ENCODE data around the gene PDE4C. TPM values are rescaled to one million over a fixed set of nuclear protein-coding genes. Genes with fewer than 3 reads are reported as not detected.

PDE4C gene
- total RNA-seq, 2 donors from 2014 or later, result 0.31 TPM; not detected in 1

DNA sequence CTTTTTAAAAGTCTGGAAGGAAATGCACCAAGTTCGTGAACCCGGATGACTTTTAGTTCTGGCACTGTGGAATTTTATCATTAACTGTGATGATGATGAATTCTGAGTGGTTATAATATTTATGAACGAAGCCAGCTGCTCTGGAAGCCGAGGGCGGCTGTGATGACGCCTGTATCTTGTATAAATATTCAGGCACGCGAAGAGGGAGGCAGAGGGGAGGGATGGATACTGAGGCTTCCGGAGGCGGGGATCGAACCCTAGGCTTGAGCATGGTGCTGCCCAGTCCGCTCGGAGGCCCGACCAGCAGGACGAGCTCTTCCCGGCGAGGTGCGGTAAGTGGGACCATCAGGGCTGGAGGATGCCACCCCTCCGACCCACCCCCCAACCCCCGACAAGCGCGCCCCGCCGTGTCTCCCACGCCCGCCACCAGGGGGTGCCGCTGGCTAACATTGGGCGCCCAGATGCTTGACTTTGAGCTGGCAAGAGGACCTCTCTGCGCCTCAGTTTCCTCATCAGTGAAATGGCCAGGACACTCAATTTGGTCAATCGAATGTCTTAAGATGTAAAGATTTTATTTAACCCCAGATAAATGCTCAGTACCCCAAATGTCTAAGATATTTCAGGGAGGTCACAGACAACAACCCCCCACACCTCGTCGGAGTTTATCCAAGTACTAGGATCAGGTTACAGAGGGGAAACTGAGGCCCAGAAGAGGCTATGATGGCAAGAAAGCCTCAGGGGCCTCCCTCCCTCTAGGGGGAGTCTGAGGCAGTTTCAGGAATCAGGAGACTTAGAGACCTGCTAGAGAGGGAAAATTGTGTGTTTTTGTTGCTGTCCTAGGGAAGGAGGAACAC is 17.9 kb downstream of the PDE4C start:
- no peak overlapping the region for H3K27ac Mint-ChIP-seq
- no peaks in the 10 kb centered on the region for H3K9me3 ChIP-seq (ENCODE audit: control insufficient read depth, low read length, poor library complexity, severe bottlenecking)
- DNase-seq, result peak; percentile 29 to 61 (median 36)
- H3K36me3 Mint-ChIP-seq (ENCODE audit: low read depth), result no peaks in the 10 kb centered on the region
- peaks cover 23% of the 10 kb centered on the region for H3K27me3 Mint-ChIP-seq
- peaks cover 9% of the 10 kb centered on the region for H3K4me1 Mint-ChIP-seq
- no peak for ATAC-seq
- H3K4me3 Mint-ChIP-seq, result no peak overlapping the region

DNA sequence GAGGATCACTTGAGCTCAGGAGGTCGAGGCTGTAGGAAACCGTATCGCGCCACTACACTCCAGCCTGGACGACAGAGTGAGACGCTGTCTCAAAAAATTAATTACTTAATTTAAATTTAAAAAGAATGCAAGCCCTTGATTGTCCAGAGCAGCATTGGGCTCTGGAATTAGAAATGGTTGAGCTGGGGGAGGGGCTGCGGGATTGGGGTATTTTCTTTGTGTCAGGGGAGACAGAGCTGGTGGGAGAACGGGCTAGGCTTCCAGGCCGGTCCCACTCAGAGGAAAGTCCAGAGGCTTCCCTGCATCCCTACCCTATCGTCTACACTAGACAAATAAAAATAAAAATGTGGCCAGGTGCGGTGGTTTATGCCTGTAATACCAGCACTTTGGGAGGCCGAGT is 20.2 kb downstream of the PDE4C start:
- H3K4me1 Mint-ChIP-seq, result peaks cover 20% of the 10 kb centered on the region
- H3K4me3 Mint-ChIP-seq, result no peak overlapping the region
- H3K27me3 Mint-ChIP-seq, result peaks cover 16% of the 10 kb centered on the region
- H3K9me3 ChIP-seq (ENCODE audit: control insufficient read depth, low read length, poor library complexity, severe bottlenecking), result no peaks in the 10 kb centered on the region
- ATAC-seq, result no peak
- H3K27ac Mint-ChIP-seq, result no peak overlapping the region
- H3K36me3 Mint-ChIP-seq (ENCODE audit: low read depth), result no peaks in the 10 kb centered on the region
- DNase-seq, result no peak

DNA sequence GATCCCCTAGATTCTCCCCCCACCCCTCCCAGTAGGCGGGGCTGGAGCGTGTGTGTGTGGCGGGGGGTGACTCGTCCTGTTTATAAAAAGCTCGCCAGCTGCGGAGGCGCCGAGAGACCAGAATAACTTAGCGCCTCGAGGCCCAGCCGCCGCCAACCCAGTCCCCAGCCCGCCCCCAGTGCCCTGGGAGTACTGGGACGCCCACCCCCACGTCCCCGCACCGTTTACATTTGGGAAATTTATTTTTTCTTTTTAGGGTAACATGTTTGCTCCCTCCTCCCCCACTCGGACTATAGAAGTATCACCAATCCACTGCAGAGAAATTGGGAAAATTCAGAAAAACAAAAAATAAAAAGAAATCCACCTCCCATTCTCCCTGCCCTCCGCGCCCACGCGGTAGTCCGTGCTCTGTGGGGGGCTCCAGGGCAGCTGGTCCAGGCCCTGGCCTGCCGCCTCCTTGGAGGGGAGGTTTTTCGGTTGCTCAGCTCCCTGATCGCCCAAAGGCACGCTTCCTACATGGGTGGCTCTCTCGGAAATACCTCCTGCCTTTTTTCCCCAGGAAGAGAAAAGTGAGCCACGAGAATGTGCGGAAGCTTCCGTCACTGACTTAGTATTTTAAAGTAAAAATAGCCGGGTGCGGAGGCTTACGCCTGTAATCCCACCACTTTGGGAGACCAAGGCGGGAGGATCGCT is 20.9 kb downstream of the PDE4C start:
- peak in 1 of 3 donors; percentile 21 for DNase-seq
- ATAC-seq, result no peak
- H3K27me3 Mint-ChIP-seq, result peaks cover 14% of the 10 kb centered on the region
- H3K4me3 Mint-ChIP-seq, result peak overlapping the region; percentile 93
- no peaks in the 10 kb centered on the region for H3K36me3 Mint-ChIP-seq (ENCODE audit: low read depth)
- H3K4me1 Mint-ChIP-seq, result peaks cover 20% of the 10 kb centered on the region
- peak overlapping the region; percentile 93 for H3K27ac Mint-ChIP-seq
- H3K9me3 ChIP-seq (ENCODE audit: control insufficient read depth, low read length, poor library complexity, severe bottlenecking), result no peaks in the 10 kb centered on the region

DNA sequence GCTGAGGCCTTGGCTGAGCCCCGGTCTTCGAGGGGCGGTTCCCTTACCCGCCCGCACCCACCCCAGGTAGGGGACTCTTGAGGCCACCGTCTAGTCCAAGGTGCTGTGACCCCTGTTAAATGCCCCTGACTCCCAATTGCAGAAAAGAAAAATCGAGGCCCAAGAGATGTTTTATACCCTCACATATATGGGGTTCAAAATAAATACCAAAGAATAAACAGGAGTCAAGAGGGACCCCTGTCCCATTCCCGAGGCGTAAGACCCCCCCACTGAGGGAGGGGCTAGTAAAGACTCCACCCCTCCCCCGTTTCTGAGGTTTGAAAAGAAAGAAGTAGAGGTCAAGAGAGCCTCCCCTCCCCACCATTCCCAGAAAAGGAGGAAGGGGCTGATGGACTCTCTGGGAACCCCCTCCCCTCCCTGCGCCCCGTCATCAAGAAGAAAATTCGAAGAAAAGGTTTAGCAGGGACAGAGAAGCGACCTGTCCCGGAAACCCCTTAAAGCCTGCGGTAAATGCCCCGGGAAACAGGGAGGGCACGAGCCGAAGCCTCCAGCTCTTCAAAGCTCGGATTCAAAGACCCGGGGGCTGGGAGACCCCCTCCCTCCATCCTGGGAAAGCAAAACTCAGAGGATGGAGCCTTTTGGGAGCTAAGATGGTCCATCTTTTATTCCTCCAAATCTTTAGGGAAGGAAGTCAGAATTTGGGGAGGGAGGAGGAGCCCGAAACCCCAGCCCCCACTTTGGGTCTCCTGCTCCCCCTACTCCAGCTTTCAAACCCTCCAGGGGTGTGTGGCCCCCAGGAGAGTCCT is 21.6 kb downstream of the PDE4C start:
- peaks cover 6% of the 10 kb centered on the region for H3K27me3 Mint-ChIP-seq
- H3K4me3 Mint-ChIP-seq, result peak overlapping the region; percentile 93
- peak overlapping the region; percentile 93 for H3K27ac Mint-ChIP-seq
- H3K4me1 Mint-ChIP-seq, result peaks cover 20% of the 10 kb centered on the region
- no peak for ATAC-seq
- H3K9me3 ChIP-seq (ENCODE audit: control insufficient read depth, low read length, poor library complexity, severe bottlenecking), result no peaks in the 10 kb centered on the region
- peak in 1 of 3 donors; percentile 17 for DNase-seq
- no peaks in the 10 kb centered on the region for H3K36me3 Mint-ChIP-seq (ENCODE audit: low read depth)

DNA sequence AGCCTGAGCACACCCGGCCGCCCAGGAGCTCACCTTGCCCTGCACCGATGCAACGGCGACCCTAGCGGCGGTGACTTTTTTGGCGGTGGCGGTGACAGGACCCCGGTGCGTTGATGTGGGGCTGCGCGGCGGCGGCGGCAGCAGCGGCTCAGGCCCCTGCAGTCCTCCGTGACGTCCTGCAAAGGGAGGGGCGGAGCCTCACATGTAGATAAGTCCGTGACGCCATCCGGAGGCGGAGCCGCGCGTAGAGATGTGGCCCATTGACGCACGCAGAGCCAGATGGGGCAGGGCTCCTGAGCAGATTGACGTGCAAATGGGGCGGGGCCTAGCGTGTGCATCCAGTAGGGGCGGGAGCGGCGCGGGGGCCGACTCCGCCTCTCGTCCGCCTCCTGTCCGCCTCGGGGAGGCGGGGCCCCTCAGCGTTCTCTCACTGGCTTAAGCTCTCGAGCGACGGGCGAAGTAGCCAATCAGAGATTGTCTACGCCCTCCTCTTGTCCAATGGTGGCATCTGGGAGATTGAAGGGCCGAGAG is 22.3 kb downstream of the PDE4C start, which contains the start of gene RAB3A:
RAB3A (minus strand) TSS at position 180 of the 531 bp plus-strand sequence. CDS start 1,302 bp downstream, outside the sequence.
- Mint-ChIP-seq H3K4me1 (peaks cover 20% of the 10 kb centered on the region), H3K4me3 (peak within 1 kb of the TSS; percentile 93), H3K27ac (peak within 1 kb of the TSS; percentile 93), H3K36me3 (ENCODE audit: low read depth) (no peaks in the 10 kb centered on the region), H3K27me3 (peaks cover 5% of the 10 kb centered on the region)
- H3K9me3 ChIP-seq (ENCODE audit: control insufficient read depth, low read length, poor library complexity, severe bottlenecking), result no peaks in the 10 kb centered on the region
- DNase-seq (peak; percentile 96 to 100 (median 99)), ATAC-seq (peak; percentile 91)

DNA sequence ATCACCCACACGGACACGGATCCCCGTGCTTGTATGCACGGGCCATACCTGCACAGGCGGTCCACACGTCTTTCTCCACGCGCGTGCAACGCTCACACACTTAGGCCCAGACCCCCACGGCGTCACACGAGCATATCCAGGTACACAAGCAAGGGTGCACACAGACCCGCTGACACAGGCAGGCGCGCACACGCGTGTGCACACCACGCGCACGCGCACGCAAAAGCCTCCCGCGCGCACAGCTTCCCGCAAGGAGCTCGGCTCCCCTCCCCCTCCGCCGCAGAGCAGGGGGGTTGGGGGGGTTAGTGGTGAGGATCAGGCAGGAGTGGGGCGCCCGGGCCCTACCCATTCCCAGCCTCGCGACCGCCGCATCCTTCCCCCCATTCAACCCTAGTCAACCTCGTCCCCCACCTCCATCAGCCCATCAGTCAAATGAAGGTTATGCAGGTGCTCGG is 22.8 kb downstream of the PDE4C start:
- no peaks in the 10 kb centered on the region for H3K9me3 ChIP-seq (ENCODE audit: control insufficient read depth, low read length, poor library complexity, severe bottlenecking)
- peaks cover 2% of the 10 kb centered on the region for H3K36me3 Mint-ChIP-seq (ENCODE audit: low read depth)
- peak overlapping the region; percentile 93 for H3K4me3 Mint-ChIP-seq
- peak; percentile 22 for ATAC-seq
- H3K27ac Mint-ChIP-seq, result peak overlapping the region; percentile 93
- H3K4me1 Mint-ChIP-seq, result peaks cover 21% of the 10 kb centered on the region
- H3K27me3 Mint-ChIP-seq, result peaks cover under 1% of the 10 kb centered on the region
- peak in 2 of 3 donors; percentile 42 to 52 for DNase-seq

DNA sequence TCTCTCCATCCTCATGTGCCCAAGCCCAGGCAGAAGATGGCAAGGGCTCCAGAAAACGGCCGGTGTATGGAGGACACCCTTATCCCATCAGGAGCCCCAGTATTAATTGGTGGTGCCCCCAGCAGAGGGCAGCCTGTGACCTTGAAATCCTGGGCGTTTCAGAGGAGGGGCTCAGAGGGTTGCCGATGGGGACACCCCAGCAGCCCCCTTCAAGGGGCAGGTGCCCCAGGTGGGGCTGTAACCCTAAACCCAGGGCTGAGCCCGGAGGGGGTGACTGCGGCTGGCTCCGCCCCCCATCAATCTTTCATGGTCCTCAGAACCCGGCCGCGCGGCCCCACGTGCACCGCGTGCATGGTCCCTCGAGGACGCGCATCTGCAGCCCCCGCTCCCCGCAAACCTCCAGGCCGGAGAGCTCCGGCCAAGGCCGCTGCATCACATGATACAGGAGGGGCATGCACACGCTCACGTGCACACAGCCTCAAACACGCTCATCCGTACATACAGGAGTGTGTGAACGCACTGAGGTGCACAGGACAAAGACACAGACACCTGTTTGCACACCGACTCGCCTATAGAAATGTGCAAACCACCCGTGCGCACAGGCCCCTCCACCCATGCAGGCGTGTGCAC is 23.3 kb downstream of the PDE4C start:
- H3K4me3 Mint-ChIP-seq, result peak overlapping the region; percentile 93
- peaks cover 25% of the 10 kb centered on the region for H3K4me1 Mint-ChIP-seq
- no peak for ATAC-seq
- H3K9me3 ChIP-seq (ENCODE audit: control insufficient read depth, low read length, poor library complexity, severe bottlenecking), result no peaks in the 10 kb centered on the region
- peak overlapping the region; percentile 93 for H3K27ac Mint-ChIP-seq
- DNase-seq, result no peak
- peaks cover 5% of the 10 kb centered on the region for H3K36me3 Mint-ChIP-seq (ENCODE audit: low read depth)
- no peaks in the 10 kb centered on the region for H3K27me3 Mint-ChIP-seq

DNA sequence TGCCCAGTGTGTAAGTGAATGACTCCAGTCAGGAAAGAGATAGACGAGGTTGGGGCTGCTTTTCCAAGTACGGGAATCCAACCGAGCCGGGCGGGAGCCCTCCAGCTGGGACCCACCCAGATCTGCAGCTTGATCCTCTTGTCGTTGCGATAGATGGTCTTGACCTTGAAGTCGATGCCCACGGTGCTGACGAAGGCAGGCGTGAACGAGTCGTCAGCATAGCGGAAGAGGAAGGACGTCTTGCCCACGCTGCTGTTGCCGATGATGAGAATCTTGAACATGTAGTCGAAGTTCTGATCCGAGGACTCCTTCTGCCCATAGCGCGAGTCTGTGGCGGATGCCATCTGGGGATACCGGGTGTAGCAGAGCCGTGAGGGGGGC is 23.9 kb downstream of the PDE4C start:
- Mint-ChIP-seq H3K36me3 (ENCODE audit: low read depth) (peaks cover 5% of the 10 kb centered on the region), H3K27ac (peak overlapping the region; percentile 39), H3K27me3 (no peaks in the 10 kb centered on the region), H3K4me1 (peaks cover 25% of the 10 kb centered on the region), H3K4me3 (peak overlapping the region; percentile 67)
- no peaks in the 10 kb centered on the region for H3K9me3 ChIP-seq (ENCODE audit: control insufficient read depth, low read length, poor library complexity, severe bottlenecking)
- ATAC-seq (no peak), DNase-seq (no peak)

DNA sequence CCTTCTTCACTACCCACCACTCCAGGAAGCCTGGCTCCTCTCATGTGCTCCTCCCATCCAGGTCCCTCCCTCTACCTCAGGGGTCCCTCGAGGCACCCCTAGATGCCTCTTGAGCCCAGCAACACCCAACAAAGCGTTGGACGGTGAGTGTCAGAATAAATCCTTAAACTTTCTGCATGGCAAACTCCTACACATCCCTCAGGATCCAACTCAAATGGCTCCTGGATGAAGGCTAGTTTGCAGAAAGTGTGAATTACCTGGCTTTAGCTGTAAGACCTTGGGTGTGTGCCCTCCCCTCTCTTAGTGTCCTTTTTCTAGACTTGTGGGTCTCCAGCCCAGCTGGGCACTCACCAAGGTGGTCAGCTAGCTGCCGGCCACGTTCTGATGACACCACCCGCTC is 27.9 kb downstream of the PDE4C start:
- no peak overlapping the region for H3K4me3 Mint-ChIP-seq
- H3K27ac Mint-ChIP-seq, result no peak overlapping the region
- peaks cover 26% of the 10 kb centered on the region for H3K4me1 Mint-ChIP-seq
- no peaks in the 10 kb centered on the region for H3K27me3 Mint-ChIP-seq
- peaks cover 5% of the 10 kb centered on the region for H3K36me3 Mint-ChIP-seq (ENCODE audit: low read depth)
- no peak for ATAC-seq
- DNase-seq, result no peak
- no peaks in the 10 kb centered on the region for H3K9me3 ChIP-seq (ENCODE audit: control insufficient read depth, low read length, poor library complexity, severe bottlenecking)

DNA sequence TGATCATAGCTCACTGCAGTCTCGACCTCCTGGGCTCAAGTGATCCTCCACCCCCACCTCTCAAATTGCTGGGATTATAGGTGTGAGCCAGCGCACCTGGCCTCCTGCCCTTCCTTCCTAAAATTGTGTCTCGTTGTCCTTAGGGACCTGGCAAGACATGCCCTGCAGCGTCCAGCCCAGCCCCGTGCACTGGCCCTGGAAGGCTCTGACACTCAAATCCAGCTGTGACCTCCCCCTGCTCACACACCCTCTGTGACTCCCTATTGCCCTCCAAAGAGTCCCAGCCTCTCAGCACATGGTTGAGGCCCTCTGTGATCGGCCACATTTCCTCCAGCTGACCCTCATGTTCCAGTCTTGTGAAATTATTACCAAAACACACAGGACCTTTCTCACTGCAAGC is 28.3 kb downstream of the PDE4C start:
- no peak for ATAC-seq
- H3K9me3 ChIP-seq (ENCODE audit: control insufficient read depth, low read length, poor library complexity, severe bottlenecking), result no peaks in the 10 kb centered on the region
- H3K4me3 Mint-ChIP-seq, result no peak overlapping the region
- no peak for DNase-seq
- peaks cover 25% of the 10 kb centered on the region for H3K4me1 Mint-ChIP-seq
- no peak overlapping the region for H3K27ac Mint-ChIP-seq
- H3K27me3 Mint-ChIP-seq, result no peaks in the 10 kb centered on the region
- H3K36me3 Mint-ChIP-seq (ENCODE audit: low read depth), result peaks cover 5% of the 10 kb centered on the region

DNA sequence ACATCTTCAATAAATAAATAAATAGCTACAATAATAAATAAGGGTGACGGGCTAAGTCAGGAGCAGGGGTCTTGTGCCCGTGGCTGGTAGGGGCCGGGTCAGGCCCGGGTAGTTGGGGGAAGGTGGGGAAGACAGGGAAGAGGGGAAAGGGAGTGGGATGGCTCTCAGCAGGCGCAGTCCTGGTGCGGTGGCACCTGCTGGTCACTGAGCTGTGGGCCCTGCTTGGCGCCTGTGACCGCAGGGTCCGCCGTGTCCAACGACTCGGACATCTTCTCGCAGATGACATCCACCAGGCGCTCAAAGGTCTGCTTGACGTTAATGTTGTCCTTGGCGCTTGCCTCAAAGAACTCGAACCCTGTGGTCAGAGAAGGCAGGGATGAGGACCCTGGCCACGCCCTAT is 28.9 kb downstream of the PDE4C start:
- H3K4me3 Mint-ChIP-seq, result no peak overlapping the region
- DNase-seq, result no peak
- H3K9me3 ChIP-seq (ENCODE audit: control insufficient read depth, low read length, poor library complexity, severe bottlenecking), result no peaks in the 10 kb centered on the region
- peaks cover 25% of the 10 kb centered on the region for H3K4me1 Mint-ChIP-seq
- peaks cover 5% of the 10 kb centered on the region for H3K36me3 Mint-ChIP-seq (ENCODE audit: low read depth)
- ATAC-seq, result no peak
- H3K27me3 Mint-ChIP-seq, result no peaks in the 10 kb centered on the region
- no peak overlapping the region for H3K27ac Mint-ChIP-seq

DNA sequence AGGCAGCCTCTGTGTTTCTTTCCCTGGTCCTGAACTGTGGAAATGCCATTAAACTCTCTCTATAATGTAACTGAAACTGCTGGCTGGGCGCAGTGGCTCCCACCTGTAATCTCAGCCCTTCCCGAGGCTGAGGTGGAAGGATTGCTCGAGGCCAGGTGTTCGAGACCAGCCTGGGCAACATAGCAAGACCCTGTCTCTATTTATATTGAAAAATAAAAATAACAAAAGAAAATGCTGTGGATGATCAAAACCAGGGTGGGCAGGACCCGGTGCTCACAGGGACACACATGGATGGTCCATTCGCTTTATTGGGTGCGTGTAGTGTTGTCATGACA is 29.8 kb downstream of the PDE4C start:
- H3K4me1 Mint-ChIP-seq, result peaks cover 26% of the 10 kb centered on the region

More for the DNA sequence above, 29.8 kb downstream of the PDE4C start:
- Mint-ChIP-seq H3K27ac (no peak overlapping the region), H3K36me3 (ENCODE audit: low read depth) (peaks cover 5% of the 10 kb centered on the region), H3K27me3 (no peaks in the 10 kb centered on the region), H3K4me3 (no peak overlapping the region)
- DNase-seq (no peak), ATAC-seq (no peak)
- no peaks in the 10 kb centered on the region for H3K9me3 ChIP-seq (ENCODE audit: control insufficient read depth, low read length, poor library complexity, severe bottlenecking)

Data from T-helper 17 cell (primary cell).